ENCODE measurements around the gene NUMB.
A peak's percentile ranks its signal among the peaks of the same experiment; 100 is the strongest.

NUMB gene

GRCh38 chr14:73258845-73259611 is 199.3 kb downstream of the NUMB start:
- no peak for DNase-seq

DNA sequence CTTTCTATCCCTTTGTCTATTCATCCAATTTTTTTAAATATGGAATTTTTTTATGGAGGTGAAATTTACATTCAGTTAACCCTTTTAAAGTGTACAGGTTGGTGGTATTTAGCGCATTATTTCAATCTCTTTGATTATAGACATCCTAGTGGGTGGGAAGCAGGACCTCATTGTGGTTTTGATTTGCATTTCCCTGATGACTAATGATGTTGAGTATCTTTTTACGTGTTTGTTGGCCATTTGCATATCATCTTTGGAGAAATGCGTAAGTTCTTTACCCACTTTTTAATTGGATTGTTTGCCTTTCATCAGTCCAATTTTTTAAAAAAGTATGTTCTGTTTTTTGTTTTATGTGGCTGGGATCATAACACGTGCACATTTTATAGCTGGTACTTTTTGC is 200.3 kb downstream of the NUMB start:
- DNase-seq: no peak

GRCh38 chr14:73255693-73256225 is 202.6 kb downstream of the NUMB start:
- no peak for DNase-seq

- no peak for DNase-seq
These were observed 203.3 kb downstream of the NUMB start for GRCh38 chr14:73255005-73255400.

- DNase-seq: no peak
These were observed 203.9 kb downstream of the NUMB start for GRCh38 chr14:73254247-73255004.

DNA sequence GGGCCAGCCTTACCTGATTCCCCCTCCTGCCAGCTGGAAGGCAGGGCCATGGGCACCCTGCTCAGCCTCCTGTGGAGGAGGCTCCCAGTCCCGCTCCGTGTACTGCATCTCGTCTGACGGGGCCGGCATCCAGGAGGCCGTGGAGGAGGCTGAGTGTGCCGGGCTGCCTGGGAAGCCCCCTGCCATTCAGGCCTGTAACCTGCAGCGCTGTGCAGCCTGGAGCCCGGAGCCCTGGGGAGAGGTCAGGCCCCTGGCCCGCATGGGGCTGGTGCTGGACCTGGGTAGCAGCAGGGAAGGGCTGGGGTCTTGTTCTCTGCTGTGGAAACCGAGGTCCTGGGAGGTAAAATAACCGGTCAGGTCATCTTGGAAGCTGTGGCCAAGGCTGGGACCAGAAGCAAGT is 204.6 kb downstream of the NUMB start:
- no peak for DNase-seq

- DNase-seq: no peak
These were observed 205.1 kb downstream of the NUMB start for GRCh38 chr14:73253323-73253610.

- DNase-seq: no peak
These were observed 205.6 kb downstream of the NUMB start for GRCh38 chr14:73252491-73253322.

DNA sequence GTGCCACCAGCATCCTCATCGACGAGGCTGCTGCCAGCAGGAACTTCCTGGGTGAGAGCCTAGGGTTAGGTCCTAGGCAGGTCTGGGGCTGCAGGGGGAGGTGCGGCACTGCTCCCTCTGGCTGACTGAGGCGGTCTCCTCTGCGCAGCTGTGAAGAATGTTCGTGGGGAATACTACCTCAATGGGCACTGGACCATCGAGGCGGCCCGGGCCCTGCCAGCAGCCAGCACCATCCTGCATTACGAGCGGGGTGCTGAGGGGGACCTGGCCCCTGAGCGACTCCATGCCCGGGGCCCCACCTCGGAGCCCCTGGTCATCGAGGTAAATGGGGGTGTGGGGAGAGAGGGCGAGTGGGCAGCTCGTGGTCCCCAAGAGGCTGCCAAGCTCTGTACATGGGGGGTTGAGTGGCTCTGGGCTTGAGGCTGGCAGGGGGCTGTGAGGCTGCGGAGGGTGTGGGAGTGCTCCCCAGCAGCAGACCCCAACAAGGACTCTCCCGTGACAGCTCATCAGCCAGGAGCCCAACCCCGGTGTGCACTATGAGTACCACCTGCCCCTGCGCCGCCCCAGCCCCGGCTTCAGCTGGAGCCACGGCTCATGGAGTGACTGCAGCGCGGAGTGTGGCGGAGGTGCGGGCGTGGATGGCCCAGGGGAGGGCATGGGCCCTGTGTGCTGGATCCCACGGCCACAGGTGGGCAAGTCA is 206.7 kb downstream of the NUMB start:
- no peak for DNase-seq

- DNase-seq: no peak
These were observed 207.4 kb downstream of the NUMB start for GRCh38 chr14:73250781-73251500.

- no peak for DNase-seq
These were observed 208.0 kb downstream of the NUMB start for GRCh38 chr14:73250317-73250713.

DNA sequence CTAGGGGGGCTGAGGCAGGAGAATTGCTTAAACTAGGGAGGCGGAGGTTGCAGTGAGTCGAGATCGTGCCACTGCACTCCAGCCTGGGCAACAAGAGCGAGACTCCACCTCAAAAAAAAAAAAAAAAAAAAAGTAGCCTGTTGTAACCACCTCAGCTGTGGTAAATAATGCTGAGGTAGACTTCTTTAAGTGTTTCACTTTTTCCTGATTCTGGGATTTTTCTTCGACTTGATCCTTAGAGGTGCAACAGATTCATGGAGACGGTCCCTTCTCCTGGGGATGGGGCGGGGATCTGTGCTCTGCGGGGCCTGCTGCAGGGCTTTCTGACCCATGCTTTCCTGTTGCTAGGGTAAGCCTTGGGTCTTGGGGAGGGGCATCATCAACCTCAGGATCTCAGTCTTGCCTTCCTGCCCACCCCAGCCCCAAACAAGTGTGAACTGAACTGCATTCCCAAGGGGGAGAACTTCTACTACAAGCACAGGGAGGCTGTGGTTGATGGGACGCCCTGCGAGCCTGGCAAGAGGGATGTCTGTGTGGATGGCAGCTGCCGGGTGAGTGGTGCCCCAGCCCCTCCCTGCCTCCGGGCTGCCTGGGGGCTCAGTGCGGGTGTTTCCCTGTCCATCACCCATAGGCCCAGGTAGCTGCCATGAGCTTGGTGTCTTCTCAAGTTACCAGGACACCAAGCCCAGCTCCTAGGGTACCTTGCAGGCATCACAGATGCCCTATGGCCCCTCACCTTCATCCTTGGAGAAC is 208.6 kb downstream of the NUMB start:
- DNase-seq: no peak

- DNase-seq: no peak
These were observed 209.2 kb downstream of the NUMB start for GRCh38 chr14:73249108-73249507.

DNA sequence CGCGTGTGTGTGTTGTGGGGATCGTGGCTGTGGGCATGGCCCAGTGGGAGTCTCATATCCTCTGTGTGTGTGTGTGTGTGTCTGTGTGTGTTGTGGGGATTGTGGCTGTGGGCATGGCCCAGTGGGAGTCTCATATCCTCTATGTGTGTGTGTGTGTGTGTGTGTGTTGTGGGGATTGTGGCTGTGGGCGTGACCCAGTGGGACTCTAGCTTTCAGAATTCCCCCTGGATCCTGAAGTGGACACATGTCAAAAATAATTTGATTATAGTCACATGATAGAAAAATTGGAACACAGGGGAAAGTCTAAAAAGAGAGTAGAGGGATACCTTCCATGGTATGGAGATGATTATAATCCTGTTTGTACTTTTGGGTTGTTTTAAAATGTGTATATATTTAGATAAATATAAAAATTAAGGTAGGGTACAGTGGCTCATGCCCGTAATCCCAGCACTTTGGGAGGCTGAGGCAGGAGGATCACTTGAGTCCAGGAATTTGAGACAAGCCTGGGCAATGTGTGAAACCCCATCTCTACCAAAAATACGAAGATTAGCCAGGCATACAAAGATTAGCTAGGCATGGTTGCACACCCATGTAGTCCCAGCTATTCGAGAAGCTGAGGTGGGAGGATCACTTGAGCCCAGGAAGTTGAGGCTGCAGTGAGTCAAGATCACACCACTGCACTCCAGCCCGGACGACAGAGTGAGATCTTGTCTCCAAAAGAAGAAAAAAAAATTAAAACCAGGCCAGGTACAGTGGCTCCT is 210.1 kb downstream of the NUMB start:
- DNase-seq: no peak

DNA sequence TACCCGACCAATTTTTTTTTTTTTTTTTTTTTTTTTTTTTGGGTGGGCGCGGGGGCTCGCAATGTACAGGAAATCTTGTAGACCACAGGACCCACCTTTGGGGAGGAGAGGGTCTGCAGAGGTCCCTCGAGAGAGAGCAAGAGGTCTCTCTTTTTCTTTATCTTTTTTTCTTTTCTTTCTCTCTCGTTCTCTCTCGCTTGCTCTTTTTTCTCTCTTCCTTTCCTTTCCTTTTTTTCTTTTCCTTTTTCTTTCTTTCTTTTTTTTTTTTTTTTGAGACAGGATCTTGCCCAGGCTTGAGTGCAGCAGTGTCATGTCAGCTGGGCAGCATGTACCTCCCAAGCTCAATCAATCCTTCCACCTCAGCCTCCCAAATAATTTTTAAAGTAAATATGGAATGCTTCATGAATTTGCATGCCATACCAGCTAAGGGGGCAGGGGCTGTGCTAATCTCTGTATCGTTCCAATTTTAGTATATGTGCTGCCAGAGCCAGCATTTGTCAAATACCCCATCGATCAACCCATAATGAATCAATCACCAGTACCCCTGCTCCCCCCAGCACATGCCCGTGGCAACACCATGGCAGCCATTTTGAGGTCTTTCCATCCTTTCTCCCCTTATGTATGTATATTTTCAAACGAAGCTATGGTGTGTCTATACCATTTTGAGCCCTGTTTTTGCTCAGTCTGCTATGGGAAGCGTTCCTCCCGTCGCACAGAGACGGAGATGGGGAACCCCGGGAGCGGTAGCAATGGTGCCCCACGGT is 211.8 kb downstream of the NUMB start:
- DNase-seq: no peak

- DNase-seq: peak; percentile 29 to 66
These were observed 212.6 kb downstream of the NUMB start for GRCh38 chr14:73245480-73246325.

GRCh38 chr14:73244541-73245290 is 213.6 kb downstream of the NUMB start:
- no peak for DNase-seq

- no peak for DNase-seq
These were observed 214.6 kb downstream of the NUMB start for GRCh38 chr14:73243748-73244147.
